Measurements from ENCODE around the gene HSPA1A. TPM values are rescaled to one million over a fixed set of nuclear protein-coding genes. Genes with fewer than 3 reads are reported as not detected.
"Not testable (repeated sequence)": the region's sequence is repeated elsewhere in the genome, so short reads cannot be mapped to it uniquely, and the experiment has no call there.

The HSPA1A gene
- total and polyA plus RNA-seq, 10 donors = 16.4 to 384 (median 122) TPM

DNA sequence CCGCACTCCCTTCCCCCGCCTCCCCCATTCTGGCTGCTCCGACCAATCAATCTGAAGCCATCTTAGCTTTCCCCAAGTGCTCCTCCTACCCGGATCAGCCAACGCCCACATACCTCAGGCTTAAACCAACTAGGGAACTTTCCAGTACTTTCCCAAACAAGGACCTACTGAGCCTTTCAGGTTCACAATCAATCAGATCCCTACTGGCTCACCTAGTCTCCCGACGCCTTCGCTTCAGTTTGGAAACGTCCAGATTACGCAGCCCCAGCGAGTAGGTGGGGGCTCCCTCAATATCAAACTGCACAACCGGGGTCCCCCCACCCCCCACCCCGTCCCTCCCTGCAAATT, 692 bp upstream of the HSPA1A start:
- intact Hi-C loops (cut with DNase I; ENCODE audit: low total_unique reads) = no loop called here
- peaks cover 25 to 54% (median 40%) of the 10 kb centered on the region in 6 donors for H3K4me1 ChIP-seq
- peaks cover 0 to 19% (median 2%) of the 10 kb centered on the region in 6 donors for H3K36me3 ChIP-seq
- TF ChIP-seq, protein P1, sequence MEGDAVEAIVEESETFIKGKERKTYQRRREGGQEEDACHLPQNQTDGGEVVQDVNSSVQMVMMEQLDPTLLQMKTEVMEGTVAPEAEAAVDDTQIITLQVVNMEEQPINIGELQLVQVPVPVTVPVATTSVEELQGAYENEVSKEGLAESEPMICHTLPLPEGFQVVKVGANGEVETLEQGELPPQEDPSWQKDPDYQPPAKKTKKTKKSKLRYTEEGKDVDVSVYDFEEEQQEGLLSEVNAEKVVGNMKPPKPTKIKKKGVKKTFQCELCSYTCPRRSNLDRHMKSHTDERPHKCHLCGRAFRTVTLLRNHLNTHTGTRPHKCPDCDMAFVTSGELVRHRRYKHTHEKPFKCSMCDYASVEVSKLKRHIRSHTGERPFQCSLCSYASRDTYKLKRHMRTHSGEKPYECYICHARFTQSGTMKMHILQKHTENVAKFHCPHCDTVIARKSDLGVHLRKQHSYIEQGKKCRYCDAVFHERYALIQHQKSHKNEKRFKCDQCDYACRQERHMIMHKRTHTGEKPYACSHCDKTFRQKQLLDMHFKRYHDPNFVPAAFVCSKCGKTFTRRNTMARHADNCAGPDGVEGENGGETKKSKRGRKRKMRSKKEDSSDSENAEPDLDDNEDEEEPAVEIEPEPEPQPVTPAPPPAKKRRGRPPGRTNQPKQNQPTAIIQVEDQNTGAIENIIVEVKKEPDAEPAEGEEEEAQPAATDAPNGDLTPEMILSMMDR (IDR thresholded peaks at IDR 0.05 in 8 of 11, conservative IDR thresholded peaks at IDR 0.05 in 3 of 11) = no peak
- peak in 1 of 3 donors; percentile 67 for TF ChIP-seq POLR2AphosphoS5 (IDR thresholded peaks at IDR 0.05)
- TF ChIP-seq POLR2A (IDR thresholded peaks at IDR 0.05) = peak in 1 of 3 donors; percentile 21
- WGBS, 5 donors = 0 to 1% (median 0%) methylated on average over 13 of the region's 13 CpGs
- H3K27me3 ChIP-seq (replicated peaks in 1 of 7) = no peaks in the 10 kb centered on the region
- H3K9me3 ChIP-seq = no peaks in the 10 kb centered on the region
- H3K4me3 ChIP-seq = peak overlapping the region; percentile 43 to 87 (median 63)
- peak; percentile 91 for DNase-seq
- peak overlapping the region; percentile 94 to 98 (median 96) for H3K27ac ChIP-seq

DNA sequence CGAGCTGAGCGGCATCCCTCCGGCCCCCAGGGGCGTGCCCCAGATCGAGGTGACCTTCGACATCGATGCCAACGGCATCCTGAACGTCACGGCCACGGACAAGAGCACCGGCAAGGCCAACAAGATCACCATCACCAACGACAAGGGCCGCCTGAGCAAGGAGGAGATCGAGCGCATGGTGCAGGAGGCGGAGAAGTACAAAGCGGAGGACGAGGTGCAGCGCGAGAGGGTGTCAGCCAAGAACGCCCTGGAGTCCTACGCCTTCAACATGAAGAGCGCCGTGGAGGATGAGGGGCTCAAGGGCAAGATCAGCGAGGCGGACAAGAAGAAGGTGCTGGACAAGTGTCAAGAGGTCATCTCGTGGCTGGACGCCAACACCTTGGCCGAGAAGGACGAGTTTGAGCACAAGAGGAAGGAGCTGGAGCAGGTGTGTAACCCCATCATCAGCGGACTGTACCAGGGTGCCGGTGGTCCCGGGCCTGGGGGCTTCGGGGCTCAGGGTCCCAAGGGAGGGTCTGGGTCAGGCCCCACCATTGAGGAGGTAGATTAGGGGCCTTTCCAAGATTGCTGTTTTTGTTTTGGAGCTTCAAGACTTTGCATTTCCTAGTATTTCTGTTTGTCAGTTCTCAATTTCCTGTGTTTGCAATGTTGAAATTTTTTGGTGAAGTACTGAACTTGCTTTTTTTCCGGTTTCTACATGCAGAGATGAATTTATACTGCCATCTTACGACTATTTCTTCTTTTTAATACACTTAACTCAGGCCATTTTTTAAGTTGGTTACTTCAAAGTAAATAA, 2.0 kb downstream of the HSPA1A start:
- peaks cover 34 to 71% (median 59%) of the 10 kb centered on the region in 6 donors for H3K4me1 ChIP-seq
- H3K9me3 ChIP-seq; H3K36me3 ChIP-seq; H3K27me3 ChIP-seq (replicated peaks in 1 of 7); intact Hi-C loops (cut with DNase I; ENCODE audit: low total_unique reads): not testable (repeated sequence)
- 8 to 25% (median 13%) methylated on average over 10 to 15 of the region's 37 CpGs for WGBS, 5 donors
- DNase-seq = peak; percentile 85
- peak in 2 of 3 donors; percentile 21 to 62 for TF ChIP-seq POLR2AphosphoS5 (IDR thresholded peaks at IDR 0.05)
- TF ChIP-seq, protein P1 (IDR thresholded peaks at IDR 0.05 in 8 of 11, conservative IDR thresholded peaks at IDR 0.05 in 3 of 11) = peak in 2 of 11 experiments; percentile 27 to 38
- H3K4me3 ChIP-seq = peak overlapping the region; percentile 29 to 76 (median 48)
- H3K27ac ChIP-seq = peak overlapping the region; percentile 78 to 95 (median 87)

DNA sequence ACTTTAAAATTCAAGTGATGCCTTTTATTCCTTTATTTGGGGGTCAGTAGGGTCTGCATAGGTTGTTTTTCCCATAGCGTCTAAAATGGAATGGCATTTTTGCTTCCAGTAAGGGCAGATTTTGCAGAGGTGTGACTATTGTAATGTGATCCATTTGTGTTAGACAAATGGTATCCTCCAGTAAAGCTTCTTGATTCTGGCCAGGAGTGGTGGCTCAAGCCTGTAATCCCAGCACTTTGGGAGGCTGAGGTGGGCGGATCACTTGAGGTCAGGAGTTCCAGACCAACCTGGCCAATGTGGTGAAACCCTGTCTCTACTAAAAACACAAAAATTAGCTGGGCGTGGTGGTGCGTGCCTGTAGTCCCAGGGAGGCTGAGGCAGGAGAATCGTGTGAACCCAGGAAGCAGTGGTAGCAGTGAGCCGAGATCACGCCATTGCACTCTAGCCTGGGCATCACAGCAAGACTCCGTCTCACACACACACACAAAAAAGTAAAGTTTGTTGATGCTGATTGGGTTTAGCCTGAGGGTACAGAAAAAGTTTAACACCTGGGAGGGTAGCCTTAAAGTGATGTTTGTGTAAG, 2.7 kb downstream of the HSPA1A start:
- H3K36me3 ChIP-seq; H3K9me3 ChIP-seq; intact Hi-C loops (cut with DNase I; ENCODE audit: low total_unique reads); H3K27me3 ChIP-seq (replicated peaks in 1 of 7); DNase-seq: not testable (repeated sequence)
- Histone ChIP-seq H3K4me1 (peaks cover 41 to 71% (median 61%) of the 10 kb centered on the region in 6 donors), H3K27ac (peak overlapping the region; percentile 78 to 95 (median 87)), H3K4me3 (peak overlapping the region; percentile 29 to 76 (median 48))
- WGBS, 5 donors = 27 to 57% (median 33%) methylated on average over 8 of the region's 8 CpGs

DNA sequence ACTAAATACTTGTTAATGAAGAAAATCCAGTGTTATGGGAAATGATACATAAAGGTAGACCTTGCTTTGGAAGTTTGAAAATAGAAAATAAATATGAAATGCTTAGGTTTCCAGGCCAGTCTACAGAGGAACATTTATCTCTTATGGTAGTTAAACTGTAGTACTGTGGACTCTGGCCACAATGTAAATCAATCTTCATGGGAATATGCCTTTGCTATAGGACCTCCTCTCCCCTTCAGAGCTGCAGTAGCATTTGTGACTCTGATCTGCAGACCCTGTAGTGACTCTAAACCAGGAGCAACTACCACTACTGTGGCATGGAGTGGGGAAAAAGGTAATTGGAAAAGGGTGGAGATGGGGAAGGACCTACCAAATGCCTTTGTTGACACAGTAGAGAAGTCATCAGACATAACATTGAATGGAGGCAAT, 4.5 kb downstream of the HSPA1A start:
- DNase-seq = no peak
- Histone ChIP-seq H3K36me3 (peaks cover 0 to 5% (median 0%) of the 10 kb centered on the region in 6 donors), H3K9me3 (no peaks in the 10 kb centered on the region), H3K27ac (peak overlapping the region in 7 of 8 donors; percentile 28 to 95 (median 86)), H3K4me3 (peak overlapping the region in 1 of 8 donors; percentile 31), H3K4me1 (peaks cover 35 to 72% (median 58%) of the 10 kb centered on the region in 6 donors), H3K27me3 (replicated peaks in 1 of 7) (no peaks in the 10 kb centered on the region)
- no peak for TF ChIP-seq POLR2AphosphoS5 (IDR thresholded peaks at IDR 0.05)
- no peak for TF ChIP-seq POLR2A (IDR thresholded peaks at IDR 0.05)
- TF ChIP-seq, protein P1 (IDR thresholded peaks at IDR 0.05 in 8 of 11, conservative IDR thresholded peaks at IDR 0.05 in 3 of 11) = no peak
- intact Hi-C loops (cut with DNase I; ENCODE audit: low total_unique reads) = loop anchor here (10.0 kb wide), 1 partner anchor 85 kb away; the partner anchor contains the start of gene CLIC1

DNA sequence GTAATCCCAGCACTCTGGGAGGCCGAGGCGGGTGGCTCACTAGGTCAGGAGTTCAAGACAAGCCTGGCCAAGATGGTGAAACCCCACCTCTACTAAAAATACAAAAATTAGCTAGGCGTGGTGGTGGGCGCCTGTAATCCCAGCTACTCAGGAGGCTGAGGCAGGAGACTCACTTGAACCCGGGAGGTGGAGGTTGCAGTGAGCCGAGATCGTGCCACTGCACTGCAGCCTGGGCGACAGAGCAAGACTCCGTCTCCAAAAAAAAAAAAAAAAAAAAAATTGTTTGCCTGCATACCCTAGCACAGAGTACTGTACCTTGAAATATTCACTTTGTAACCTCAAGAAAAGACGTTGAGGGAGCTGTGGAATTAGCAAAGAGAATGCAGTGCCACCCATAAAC, 5.1 kb downstream of the HSPA1A start:
- H3K4me1 ChIP-seq = peaks cover 35 to 76% (median 59%) of the 10 kb centered on the region in 6 donors
- peak; percentile 30 for DNase-seq
- intact Hi-C loops (cut with DNase I; ENCODE audit: low total_unique reads) = loop anchor here (10.0 kb wide), 1 partner anchor 86 kb away; the partner anchor contains the start of gene CLIC1
- not testable (repeated sequence) for H3K27me3 ChIP-seq (replicated peaks in 1 of 7); H3K36me3 ChIP-seq; H3K9me3 ChIP-seq
- peak overlapping the region in 5 of 8 donors; percentile 93 to 95 (median 94) for H3K27ac ChIP-seq
- peak overlapping the region in 1 of 8 donors; percentile 75 for H3K4me3 ChIP-seq
- whole genome bisulfite sequencing, 5 donors = 87 to 97% (median 93%) methylated on average over 10 of the region's 10 CpGs

Measured in spleen (tissue), 11 donors.